ENCODE measurements around the gene CEBPZ.

CEBPZ gene

DNA sequence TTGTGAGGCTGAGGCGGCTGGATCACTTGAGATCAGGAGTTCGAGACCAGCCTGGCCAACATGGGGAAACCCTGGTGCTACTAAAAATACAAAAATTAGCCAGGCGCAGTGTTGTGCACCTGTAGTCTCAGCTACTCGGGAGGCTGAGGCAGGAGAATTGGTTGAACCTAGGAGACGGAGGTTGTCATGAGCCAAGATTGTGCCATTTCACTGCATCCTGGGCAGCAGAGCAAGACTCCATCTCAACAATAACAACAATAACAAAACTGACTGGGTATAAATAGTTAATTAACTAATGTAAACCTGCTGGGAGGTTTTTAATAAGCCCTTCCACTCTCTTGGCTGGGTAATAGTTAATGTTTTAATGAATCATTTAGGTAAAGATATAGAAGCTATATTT is 50.8 kb downstream of the CEBPZ start:
- DNase-seq (ENCODE audit: low spot score), result no peak

GRCh38 chr2:37180006-37180639 is 51.3 kb downstream of the CEBPZ start:
- DNase-seq (ENCODE audit: low spot score), result no peak

GRCh38 chr2:37173741-37174140 is 57.7 kb downstream of the CEBPZ start:
- no peak for DNase-seq (ENCODE audit: low spot score)

DNA sequence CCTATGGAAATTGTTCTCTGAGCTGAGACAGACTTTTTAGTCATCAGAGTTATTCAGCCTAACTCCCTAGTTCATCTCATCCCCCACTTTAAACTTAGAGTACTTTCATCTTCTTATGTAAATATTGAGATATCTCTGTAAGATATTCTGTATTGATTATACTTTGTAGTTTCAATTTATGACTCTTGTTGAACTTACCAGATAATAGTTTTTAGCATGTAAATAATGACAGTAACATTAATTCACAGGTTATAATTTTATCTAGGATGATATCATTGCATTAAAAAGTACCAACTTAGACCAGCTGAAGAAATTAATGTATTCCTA is 59.8 kb downstream of the CEBPZ start:
- DNase-seq (ENCODE audit: low spot score), result no peak

GRCh38 chr2:37168217-37168981 is 63.0 kb downstream of the CEBPZ start:
- DNase-seq (ENCODE audit: low spot score), result peak; percentile 40

DNA sequence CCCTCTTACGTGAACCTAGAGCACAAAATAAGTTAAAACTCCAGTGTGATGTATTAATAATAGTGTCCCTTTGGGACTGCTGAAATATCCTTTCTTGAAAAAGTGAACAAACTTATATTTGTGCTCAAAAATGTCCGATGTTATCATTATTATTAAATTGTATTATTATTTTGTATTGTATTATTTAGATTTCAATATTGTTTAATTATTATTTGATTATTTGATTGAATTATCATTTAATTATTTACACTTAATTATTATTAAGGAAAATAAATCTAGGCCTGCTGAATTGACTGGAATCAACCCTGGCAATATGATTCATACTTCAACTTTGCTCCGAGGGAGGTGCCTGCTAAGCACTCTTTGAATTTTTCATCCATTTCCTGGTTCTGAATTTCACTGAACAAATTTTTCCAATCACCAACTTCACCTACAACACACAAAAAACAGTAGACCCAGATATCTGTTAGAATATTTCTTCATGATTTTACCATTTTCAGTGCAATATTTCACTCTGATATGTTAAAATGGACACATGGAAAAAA is 63.7 kb downstream of the CEBPZ start:
- DNase-seq (ENCODE audit: low spot score), result no peak

DNA sequence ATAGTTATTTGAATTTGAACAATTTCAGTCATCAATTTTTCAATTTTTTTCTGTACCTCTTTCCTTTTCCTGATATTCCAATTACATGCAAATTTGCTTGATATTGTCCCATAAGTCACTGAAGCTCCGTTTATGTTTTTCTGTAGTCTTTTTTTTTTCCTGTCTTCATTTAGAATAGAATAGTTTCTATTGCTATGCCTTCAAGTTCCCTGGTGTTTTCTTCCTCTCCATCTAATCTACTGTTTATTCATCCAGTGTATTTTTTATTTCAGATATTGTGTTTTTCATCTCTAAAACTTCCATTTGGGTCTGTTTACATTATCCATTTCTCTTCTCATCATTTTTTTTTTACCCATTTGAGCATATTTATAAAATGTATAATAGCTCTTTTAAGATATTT is 66.6 kb downstream of the CEBPZ start:
- no peak for DNase-seq (ENCODE audit: low spot score)

- peak; percentile 70 for DNase-seq (ENCODE audit: low spot score)
Observed at GRCh38 chr2:37156857-37157714, 74.3 kb downstream of the CEBPZ start, which contains the start of gene EIF2AK2. EIF2AK2 (minus strand) TSS chr2:37156980; CDS start chr2:37147806, 9,174 bp downstream.

DNA sequence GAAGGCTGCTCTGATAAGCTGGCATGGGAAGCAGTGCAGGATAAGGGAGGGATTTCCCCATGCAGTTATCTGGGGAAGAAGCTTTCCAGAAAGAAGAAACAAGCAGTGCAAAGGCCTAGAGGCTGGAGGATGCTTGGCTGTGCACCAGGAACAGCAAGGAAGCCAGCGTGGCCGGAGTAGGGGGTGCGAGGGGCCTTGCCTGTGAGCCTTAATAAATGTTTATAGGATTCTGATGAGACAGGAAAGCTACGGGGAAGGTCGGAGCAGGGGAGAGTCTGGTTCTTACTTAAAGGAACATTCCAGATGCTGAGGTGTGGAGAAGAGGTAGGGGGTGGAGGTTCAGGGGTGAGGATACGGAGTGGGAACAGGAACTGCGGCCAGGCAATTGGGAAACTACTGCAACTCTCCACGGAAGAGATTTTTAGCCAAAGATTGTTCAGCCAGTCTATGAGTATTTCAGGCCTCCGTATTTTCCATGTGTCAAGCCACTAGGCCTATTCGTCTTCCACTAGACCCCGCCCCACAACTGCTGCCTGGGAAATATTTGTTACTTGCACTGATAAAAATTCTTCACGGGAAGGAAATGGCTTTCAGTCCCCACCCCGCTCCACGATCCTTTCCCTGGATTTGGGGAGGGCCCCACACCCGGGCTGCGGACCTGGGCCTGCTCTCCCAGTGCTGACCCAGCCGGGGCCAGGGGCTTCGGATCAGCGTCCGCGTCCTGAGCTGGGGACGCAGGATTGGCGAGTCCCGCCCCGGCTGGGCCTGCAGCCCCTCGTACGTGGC is 75.1 kb downstream of the CEBPZ start:
- DNase-seq (ENCODE audit: low spot score), result peak; percentile 33

DNA sequence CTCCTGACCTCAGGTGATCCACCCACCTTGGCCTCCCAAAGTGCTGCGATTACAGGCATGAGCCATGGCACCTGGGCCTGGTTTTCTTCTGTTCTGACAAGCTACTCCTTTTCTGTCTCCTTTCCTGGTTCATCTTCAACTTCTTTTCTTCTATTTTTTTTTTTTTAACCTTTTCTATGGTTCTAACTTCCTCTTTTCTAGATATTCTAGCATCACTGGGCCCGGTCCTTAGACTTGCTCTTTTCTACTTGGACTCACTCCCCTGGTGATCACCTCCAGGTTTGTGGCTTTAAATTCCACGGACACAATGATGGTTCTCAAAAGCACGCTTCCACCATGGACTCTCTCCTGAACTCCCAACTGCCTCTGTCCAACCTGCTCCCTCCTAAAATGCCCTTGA is 76.6 kb downstream of the CEBPZ start:
- DNase-seq (ENCODE audit: low spot score), result no peak

- DNase-seq (ENCODE audit: low spot score), result no peak
Observed at GRCh38 chr2:37153224-37153623, 78.2 kb downstream of the CEBPZ start.

Measured in kidney capillary endothelial cell (primary cell).